HG03571 (cell line): ENCODE results near the gene PIK3R6.

Experiments used
- ATAC-seq: cut with Tn5 transposase; IDR thresholded peaks from one replicate; pipeline ENCODE4 v1.9.1; 2021; ENCODE audit not compliant: unreplicated experiment

Gene PIK3R6

GRCh38 chr17:8755590-8756255 lies 111.8 kb downstream of the PIK3R6 start:
- no peak for ATAC-seq

DNA sequence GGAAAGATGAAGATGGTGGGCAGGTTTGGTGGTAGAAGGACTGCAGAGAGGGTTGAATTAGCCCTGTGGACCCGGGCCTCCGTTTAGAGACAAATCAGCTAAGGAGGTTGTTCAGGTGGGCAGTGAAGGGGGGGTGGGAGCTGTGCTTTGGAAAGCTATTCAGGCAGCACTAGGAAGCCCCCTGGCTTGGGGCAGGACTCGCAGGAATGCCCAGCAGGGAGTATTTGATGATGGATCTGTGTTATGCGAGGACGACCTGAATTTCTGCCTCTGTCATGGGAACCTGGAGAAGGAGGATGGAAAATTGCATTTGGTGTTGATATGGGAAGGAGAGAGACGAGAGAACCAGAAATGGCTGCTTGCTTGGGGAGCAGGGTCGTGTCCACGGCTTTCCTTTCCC lies 112.6 kb downstream of the PIK3R6 start:
- ATAC-seq, result no peak

DNA sequence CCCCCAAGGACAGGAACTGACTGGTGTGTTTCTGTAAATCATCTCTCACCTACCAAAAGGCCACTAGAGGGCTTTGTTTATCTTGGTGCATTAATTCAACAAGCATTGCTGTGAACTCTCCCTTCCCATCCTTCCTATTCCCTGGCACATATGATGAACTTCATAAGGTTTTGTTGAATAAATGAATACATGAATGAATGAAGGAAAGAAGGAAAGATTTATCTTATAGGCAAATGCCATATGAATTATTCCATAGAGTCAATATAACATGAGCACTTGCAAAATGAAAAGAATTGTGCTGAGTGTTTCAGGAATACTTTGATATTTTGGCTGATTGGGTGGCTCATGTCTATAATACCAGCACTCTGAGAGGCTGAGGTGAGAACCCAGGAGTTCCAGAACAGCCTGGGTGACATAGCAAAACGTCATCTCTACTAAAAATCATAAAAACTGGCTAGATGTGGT lies 113.5 kb downstream of the PIK3R6 start:
- ATAC-seq, result no peak

DNA sequence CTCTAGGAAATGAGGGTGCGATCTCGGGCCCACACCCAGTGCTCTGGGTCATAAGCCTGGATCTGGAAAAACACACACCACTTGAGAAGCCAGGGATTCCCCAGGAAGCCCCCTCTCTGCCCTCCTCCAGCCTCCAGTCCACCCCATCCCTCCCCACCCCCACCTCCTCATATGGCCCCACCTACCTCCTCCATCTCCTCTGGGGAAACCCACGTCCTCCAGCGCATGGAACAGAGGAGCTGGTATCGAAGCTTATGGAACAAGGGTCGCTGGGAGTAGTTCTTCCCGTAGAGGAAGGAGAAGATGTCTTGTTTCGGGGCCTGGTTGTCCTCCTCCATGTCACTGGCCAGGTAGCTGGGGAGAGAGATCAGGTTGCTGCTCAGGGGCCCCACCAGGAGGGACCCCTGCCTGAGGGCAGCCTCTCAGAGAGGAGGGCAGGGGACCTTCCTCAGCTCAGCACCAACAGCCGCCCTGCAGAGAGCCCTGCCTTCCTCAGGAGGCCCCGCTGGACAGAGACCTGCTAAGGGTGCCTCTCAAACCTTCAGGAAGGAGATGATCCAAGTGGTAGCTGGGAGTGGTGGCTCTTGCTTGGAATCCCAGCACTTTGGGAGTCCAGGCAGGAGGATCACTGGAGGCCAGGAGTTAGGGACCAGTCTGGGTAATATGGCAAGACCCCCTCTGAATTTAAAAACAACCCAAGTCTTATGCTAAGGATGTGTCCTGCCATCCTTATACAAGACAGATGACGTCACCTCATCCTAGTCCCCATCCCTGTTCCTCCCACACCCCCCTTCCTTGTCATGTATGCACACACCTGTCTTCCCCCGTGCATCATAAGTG lies 114.1 kb downstream of the PIK3R6 start:
- no peak for ATAC-seq
